HG02763 (cell line): ENCODE measurements around the gene ZNF212.

Source experiments
- ATAC-seq: cut with Tn5 transposase; IDR thresholded peaks from one replicate; pipeline ENCODE4 v1.9.1; 2021; ENCODE audit warnings: mild to moderate bottlenecking, moderate library complexity; ENCODE audit not compliant: unreplicated experiment

ZNF212 gene

DNA sequence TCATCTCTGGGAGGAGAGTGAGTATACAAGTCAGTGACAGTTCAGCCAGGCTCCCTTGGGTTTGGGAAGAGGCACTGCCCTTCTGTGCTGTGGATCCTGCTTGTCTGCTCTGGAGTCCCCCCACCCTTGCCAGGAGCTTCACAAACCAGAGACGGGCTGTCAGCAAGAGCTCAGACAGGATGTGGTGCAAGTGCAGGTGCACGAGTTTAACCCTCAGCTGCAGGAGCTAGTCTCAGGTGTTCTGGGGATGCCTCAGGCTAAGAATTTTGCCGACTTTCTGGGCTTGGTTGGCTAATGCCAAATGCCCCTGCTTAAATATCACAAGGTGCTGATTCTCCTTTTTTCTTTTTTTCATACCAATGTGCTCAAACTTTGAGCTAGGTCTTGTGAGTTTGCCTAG is 44.9 kb downstream of the ZNF212 start:
- no peak for ATAC-seq

- ATAC-seq: peak; percentile 96
These were observed 45.6 kb downstream of the ZNF212 start for GRCh38 chr7:149284850-149285585.

DNA sequence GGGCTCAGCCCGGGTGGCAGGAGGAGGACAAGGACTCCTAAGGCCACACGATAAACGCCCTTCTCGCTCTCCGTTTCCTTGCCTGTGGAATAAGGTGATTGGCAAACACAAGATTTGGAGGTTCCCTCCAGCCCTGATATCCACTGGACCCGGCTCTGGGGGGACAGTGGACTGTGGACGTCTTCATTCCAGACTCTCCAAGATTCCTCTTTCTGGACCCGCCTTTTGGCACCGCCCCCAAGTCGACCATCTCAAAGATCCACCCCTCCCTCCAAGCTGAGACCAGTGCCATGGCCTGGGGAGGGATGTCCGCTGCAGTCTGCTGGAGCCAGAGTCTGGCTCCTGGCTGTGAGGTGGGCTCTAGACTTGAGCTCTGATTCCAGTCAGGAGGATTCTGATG is 46.2 kb downstream of the ZNF212 start:
- ATAC-seq: no peak

DNA sequence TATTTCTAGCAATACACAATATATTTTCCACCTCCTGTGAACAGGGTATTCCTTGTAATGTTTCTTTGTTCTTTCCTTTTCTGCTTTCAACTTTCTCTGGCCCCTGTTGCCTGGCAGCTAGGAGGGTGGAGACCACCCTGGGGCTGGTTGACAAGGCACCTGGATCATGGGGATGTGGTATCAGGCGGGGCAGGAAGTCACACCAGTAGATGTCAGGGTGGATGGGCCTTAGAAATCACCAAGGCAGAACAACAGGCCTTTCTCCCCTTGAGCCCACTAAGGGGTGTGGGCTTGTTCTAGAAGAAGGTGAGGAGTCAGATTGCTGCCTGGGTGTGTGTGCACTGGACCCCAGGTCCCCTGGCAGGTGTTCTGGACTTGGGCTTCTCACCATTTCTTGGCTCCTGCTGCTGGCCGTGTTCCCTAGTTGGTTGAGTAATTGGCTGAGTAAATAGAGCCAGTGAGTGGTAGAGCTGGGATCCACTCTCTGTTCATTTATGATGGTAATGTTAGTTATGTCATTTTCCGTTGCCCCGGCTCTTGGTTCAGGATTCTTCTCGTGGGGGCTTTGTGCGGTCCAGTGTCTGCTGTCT is 47.5 kb downstream of the ZNF212 start:
- no peak for ATAC-seq

GRCh38 chr7:149287622-149288021 is 48.2 kb downstream of the ZNF212 start:
- ATAC-seq: no peak

GRCh38 chr7:149289262-149289661 is 49.8 kb downstream of the ZNF212 start:
- ATAC-seq: no peak

- no peak for ATAC-seq
These were observed 50.4 kb downstream of the ZNF212 start for GRCh38 chr7:149289856-149290255.

GRCh38 chr7:149291036-149291780 is 51.8 kb downstream of the ZNF212 start:
- ATAC-seq: no peak

GRCh38 chr7:149291781-149292461 is 52.5 kb downstream of the ZNF212 start:
- ATAC-seq: no peak

- no peak for ATAC-seq
These were observed 53.0 kb downstream of the ZNF212 start for GRCh38 chr7:149292462-149292823.

GRCh38 chr7:149293338-149293737 is 53.9 kb downstream of the ZNF212 start:
- no peak for ATAC-seq

GRCh38 chr7:149293946-149294633 is 54.6 kb downstream of the ZNF212 start:
- ATAC-seq: no peak

DNA sequence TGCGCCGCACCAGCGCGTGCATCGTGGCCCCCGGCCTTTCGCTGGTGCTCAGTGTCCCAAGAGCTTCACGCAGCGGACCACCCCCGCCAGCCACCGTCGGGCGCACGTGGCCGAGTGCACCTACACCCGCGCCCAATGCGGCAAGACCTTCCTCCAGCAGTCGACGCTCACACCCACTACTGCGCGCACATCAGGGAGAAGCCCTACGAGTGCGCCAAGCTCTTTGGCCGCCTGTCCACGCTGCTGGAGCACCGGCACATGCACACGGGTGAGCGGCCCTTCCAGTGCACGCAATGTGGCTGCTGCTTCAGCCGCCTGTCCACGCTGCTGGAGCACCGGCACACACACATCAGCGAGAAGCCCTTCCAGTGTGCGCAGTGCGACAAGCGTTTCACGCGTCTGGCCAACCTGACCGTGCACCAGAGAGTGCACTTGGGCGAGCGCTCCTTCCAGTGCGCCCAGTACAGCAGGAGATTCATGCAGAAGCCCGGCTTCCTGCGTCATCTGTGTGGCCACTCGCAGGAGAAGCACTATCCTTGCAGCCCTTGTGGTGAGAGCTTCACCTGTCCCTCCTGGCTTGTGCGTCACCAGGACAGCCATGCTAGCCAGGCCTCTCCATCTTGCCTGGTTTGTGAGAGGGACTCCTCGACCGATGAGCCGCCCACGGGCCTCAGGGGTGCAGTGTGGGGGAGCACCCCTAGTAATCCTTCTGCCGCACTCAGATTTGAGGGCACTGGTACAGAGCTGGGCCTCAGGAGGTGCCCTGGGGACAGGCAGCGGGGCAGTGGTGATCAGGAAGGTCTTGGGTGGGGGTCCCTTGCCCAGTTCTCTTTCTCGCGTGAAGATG is 55.4 kb downstream of the ZNF212 start:
- ATAC-seq: no peak

DNA sequence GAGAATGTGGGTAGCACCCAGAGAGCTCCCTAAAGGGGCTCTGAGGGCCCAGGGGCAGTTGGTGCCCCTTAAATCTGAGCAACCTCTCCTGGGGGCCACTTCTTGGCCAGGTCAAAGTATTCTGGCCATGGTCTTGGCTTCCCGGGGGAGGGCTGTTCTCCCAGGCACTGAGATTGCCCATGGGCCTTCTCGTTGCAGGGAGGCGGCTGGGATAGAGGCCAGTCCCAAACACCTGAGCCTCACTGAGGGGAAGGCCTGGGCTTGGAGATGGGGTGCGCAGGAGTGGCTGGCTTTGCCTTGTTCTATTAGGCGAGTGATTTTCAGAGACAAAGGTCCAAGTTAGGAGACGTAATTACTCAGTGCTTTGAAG is 56.0 kb downstream of the ZNF212 start:
- ATAC-seq: no peak

GRCh38 chr7:149296368-149296767 is 56.9 kb downstream of the ZNF212 start:
- ATAC-seq: no peak

- ATAC-seq: no peak
These were observed 57.7 kb downstream of the ZNF212 start for GRCh38 chr7:149297034-149297755.

DNA sequence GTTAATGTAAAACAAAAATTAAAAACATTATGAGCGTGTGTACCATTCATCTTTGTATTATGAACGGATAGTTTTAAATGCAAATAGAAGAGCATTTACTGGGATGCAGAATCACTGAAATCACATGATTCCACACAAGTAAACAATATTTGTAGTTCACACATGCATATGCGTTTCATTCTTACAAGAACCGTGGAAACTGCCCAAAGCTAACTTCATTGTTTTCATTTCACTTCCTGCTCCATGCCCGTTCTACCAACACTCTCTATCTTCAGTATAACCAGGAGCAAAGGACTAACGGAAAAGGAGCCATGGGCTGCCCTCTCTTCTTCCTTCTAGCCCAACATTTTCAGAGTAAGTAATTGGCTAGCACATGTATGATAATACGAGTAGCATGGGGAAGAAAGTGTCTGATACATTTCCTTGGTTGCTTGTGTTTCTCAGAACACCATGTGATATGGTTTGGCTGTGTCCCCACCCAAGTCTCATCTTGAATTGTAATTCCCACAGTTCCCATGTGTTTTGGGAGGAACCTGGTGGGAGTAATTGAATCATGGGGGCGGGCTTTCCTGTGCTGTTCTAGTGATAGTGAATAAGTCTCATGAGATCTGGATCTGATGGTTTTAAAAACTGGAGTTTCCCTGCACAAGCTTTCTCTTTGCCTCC is 61.3 kb downstream of the ZNF212 start:
- no peak for ATAC-seq

DNA sequence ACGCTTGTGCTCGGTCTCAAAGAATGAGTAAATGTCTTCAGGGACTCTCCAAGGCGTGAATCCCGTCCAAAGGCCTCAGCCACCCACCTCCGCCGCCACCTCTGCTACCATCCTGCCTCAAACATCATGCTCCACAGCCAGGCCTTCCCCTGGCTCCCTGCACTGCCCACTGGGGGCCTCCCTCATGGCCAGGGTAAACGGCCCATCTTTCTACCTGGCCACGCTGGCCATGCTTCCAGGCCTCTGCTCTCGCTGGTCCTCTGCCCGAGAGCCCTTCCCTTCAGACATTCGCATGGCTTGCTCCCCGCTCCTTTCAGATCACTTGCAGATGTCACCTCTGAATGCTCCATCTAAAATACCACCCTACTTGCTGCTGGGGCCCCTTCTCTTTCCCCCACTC is 62.8 kb downstream of the ZNF212 start:
- no peak for ATAC-seq

- no peak for ATAC-seq
These were observed 63.4 kb downstream of the ZNF212 start for GRCh38 chr7:149302865-149303264.
